Measurements from ENCODE around the gene GID4. TPM values are rescaled to one million over a fixed set of nuclear protein-coding genes. Genes with fewer than 3 reads are reported as not detected.

The GID4 gene
- total and polyA plus RNA-seq, 5 experiments from 2014 or later: 3.4 to 10.7 (median 7.1) TPM

GRCh38 chr17:18110636-18111145 is 71.5 kb downstream of the GID4 start:
- H3K27ac Mint-ChIP-seq: peak overlapping the region in 4 of 10 donors; percentile 39 to 80 (median 60)
- no peaks in the 10 kb centered on the region for H3K9me3 Mint-ChIP-seq
- H3K4me3 Mint-ChIP-seq: no peak overlapping the region
- H3K36me3 Mint-ChIP-seq: peaks cover 0 to 9% (median 0%) of the 10 kb centered on the region in 3 donors
- POLR2A ChIA-PET: no interaction called here
- no peaks in the 10 kb centered on the region for H3K27me3 Mint-ChIP-seq
- DNase-seq (no peak), ATAC-seq (no peak)
- peaks cover 0 to 1% (median under 1%) of the 10 kb centered on the region in 4 donors for H3K4me1 Mint-ChIP-seq

DNA sequence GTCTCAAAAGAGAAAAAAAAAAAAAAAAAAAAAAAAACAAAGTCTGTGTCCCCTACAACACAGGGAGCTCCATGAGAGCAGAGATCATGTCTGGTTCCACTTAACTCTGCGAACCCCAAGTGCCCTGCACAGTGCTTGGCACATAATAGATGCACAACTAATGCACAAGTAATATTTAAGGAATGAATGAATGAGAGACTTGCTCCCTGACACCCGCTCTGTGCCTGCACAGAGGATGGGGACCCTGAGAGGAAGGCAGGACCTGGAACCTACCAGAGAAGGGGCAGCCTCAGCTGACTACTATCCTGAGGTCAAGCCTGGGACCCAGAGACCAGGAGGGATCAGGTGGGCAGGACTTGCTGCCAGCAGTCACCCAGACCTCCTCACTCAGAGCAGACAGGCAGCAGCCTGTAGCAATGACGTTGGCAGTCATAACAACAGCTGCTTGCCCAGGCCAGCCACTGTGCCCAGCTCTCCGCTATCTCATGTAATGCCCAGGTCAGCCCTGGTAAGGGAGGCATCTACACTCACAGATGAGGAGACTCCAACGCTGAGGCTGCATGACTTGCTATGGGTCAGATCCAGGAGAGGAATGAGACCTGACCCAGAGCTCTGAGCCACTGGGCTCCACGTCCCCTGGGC is 72.2 kb downstream of the GID4 start:
- H3K9me3 Mint-ChIP-seq: no peaks in the 10 kb centered on the region
- no peak overlapping the region for H3K4me3 Mint-ChIP-seq
- H3K27ac Mint-ChIP-seq: peak overlapping the region in 1 of 10 donors; percentile 60
- POLR2A ChIA-PET: no interaction called here
- H3K27me3 Mint-ChIP-seq: no peaks in the 10 kb centered on the region
- no peak for ATAC-seq
- no peak for DNase-seq
- peaks cover 0 to 2% (median under 1%) of the 10 kb centered on the region in 4 donors for H3K4me1 Mint-ChIP-seq
- H3K36me3 Mint-ChIP-seq: peaks cover 0 to 8% (median 0%) of the 10 kb centered on the region in 3 donors

DNA sequence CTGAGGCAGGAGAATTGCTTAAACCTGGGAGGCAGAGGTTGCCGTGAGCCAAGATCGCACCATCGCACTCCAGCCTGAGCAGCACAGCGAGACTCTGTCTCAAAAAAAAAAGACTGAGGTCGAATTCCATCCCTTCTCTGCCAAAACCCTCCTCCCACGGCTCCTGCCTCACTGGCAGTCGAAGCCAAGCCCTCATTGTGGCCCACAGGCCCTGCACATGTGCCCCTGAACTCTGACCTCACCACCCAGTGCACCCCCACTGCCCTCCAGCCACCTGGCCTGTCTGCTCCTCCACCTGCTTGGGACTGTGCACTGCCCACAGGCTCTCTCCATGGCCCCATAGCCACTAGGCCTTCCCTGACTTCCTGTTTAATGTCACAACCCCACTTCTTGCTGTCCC is 76.3 kb downstream of the GID4 start:
- Mint-ChIP-seq H3K27ac (no peak overlapping the region), H3K27me3 (no peaks in the 10 kb centered on the region), H3K4me1 (peaks cover 0 to 2% (median 0%) of the 10 kb centered on the region in 4 donors), H3K9me3 (peaks cover 0 to 3% (median 0%) of the 10 kb centered on the region in 9 donors), H3K4me3 (no peak overlapping the region), H3K36me3 (no peaks in the 10 kb centered on the region)
- POLR2A ChIA-PET: no interaction called here
- DNase-seq: no peak
- ATAC-seq: no peak

DNA sequence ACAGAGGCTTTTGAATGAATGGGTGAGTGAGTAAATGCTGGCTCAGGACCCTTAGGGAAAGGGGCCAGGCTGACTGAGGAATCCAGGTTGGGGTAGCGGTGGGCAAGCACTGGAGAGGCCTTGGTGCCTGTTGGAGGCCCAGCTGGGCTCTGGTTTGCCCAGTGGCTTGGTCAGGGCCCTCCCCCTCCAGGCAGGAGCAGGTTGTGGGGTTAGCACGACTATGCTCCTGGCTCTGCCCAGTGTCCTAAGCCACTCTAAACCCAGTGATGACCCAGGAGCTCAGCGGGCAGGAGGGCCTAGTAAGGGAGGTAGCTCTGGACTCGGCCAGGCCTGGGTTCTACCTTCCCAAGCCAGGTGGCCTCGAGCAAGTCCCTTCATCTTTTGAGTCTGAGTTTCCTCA is 76.9 kb downstream of the GID4 start:
- ATAC-seq (no peak), DNase-seq (no peak)
- Mint-ChIP-seq H3K27ac (no peak overlapping the region), H3K4me3 (no peak overlapping the region), H3K9me3 (peaks cover 0 to 3% (median 0%) of the 10 kb centered on the region in 9 donors), H3K36me3 (no peaks in the 10 kb centered on the region), H3K27me3 (no peaks in the 10 kb centered on the region), H3K4me1 (peaks cover 0 to 2% (median 0%) of the 10 kb centered on the region in 4 donors)
- POLR2A ChIA-PET: no interaction called here

GRCh38 chr17:18117533-18117932 is 78.3 kb downstream of the GID4 start:
- POLR2A ChIA-PET: interaction anchor here (0.9 kb wide), 1 partner anchor 14 kb away, joined by 3 read pairs; no protein-coding TSS in a partner anchor
- H3K27ac Mint-ChIP-seq: no peak overlapping the region
- no peaks in the 10 kb centered on the region for H3K36me3 Mint-ChIP-seq
- no peaks in the 10 kb centered on the region for H3K27me3 Mint-ChIP-seq
- peaks cover 0 to 3% (median 0%) of the 10 kb centered on the region in 9 donors for H3K9me3 Mint-ChIP-seq
- no peak for DNase-seq
- no peak for ATAC-seq
- H3K4me3 Mint-ChIP-seq: no peak overlapping the region
- peaks cover 0 to 2% (median 0%) of the 10 kb centered on the region in 4 donors for H3K4me1 Mint-ChIP-seq

Other genes starting within 250 kb of the GID4 start
- gene SREBF1, start 202.4 kb upstream of the GID4 start, total RNA-seq: 10 to 100 TPM; 40.6 to 43.8 TPM
- gene SREBF1, start 202.4 kb upstream of the GID4 start, polyA plus RNA-seq: 10 to 100 TPM; 16.3 to 57.0 (median 44.8) TPM
- gene TOM1L2, start 67.0 kb upstream of the GID4 start, total RNA-seq: 10 to 100 TPM; 65.2 to 71.1 TPM
- gene TOM1L2, start 67.0 kb upstream of the GID4 start, polyA plus RNA-seq: 10 to 100 TPM in 1 of 3 donors, 1 to 10 TPM in 2; 2.5 to 11.6 (median 7.4) TPM
- 1 to 10 TPM; 1.1 to 1.7 TPM for gene DRC3, start 66.5 kb upstream of the GID4 start, total RNA-seq
- under 1 TPM in 2 of 3 donors, not detected in 1; 0.31 to 0.91 TPM for gene DRC3, start 66.5 kb upstream of the GID4 start, polyA plus RNA-seq
- gene ATPAF2, start 240 bp upstream of the GID4 start, total RNA-seq: 10 to 100 TPM; 22.0 to 28.7 TPM
- gene ATPAF2, start 240 bp upstream of the GID4 start, polyA plus RNA-seq: 10 to 100 TPM; 15.3 to 21.8 (median 21.2) TPM
- 10 to 100 TPM; 48.6 to 49.4 TPM for gene DRG2, start 48.5 kb downstream of the GID4 start, total RNA-seq
- 10 to 100 TPM; 38.8 to 45.2 (median 45.2) TPM for gene DRG2, start 48.5 kb downstream of the GID4 start, polyA plus RNA-seq
- 1 to 10 TPM; 1.5 to 2.0 TPM for gene MYO15A, start 69.3 kb downstream of the GID4 start, total RNA-seq
- under 1 TPM; 0.13 to 0.46 (median 0.16) TPM for gene MYO15A, start 69.3 kb downstream of the GID4 start, polyA plus RNA-seq
- gene ALKBH5, start 144.4 kb downstream of the GID4 start, total RNA-seq: 100 to 1,000 TPM; 109 to 120 TPM
- gene ALKBH5, start 144.4 kb downstream of the GID4 start, polyA plus RNA-seq: 100 to 1,000 TPM; 125 to 148 (median 129) TPM
- gene LLGL1, start 186.2 kb downstream of the GID4 start, total RNA-seq: 10 to 100 TPM; 16.8 to 17.3 TPM
- 1 to 10 TPM; 1.2 to 1.9 (median 1.5) TPM for gene LLGL1, start 186.2 kb downstream of the GID4 start, polyA plus RNA-seq
- 100 to 1,000 TPM; 318 to 327 TPM for gene FLII, start 219.3 kb downstream of the GID4 start, total RNA-seq
- 100 to 1,000 TPM in 2 of 3 donors, 10 to 100 TPM in 1; 81.2 to 180 (median 100) TPM for gene FLII, start 219.3 kb downstream of the GID4 start, polyA plus RNA-seq
- gene MIEF2, start 221.3 kb downstream of the GID4 start, total RNA-seq: 10 to 100 TPM; 16.7 to 17.4 TPM
- 10 to 100 TPM; 10.7 to 14.4 (median 10.8) TPM for gene MIEF2, start 221.3 kb downstream of the GID4 start, polyA plus RNA-seq

Data from naive thymus-derived CD8-positive, alpha-beta T cell (primary cell).